GM21529 (cell line): ENCODE results near the gene NPAS3.

Experiments
- ATAC-seq: cut with Tn5 transposase; IDR thresholded peaks from one replicate; pipeline ENCODE4 v1.9.1; 2021; ENCODE audit not compliant: unreplicated experiment

Gene NPAS3

DNA sequence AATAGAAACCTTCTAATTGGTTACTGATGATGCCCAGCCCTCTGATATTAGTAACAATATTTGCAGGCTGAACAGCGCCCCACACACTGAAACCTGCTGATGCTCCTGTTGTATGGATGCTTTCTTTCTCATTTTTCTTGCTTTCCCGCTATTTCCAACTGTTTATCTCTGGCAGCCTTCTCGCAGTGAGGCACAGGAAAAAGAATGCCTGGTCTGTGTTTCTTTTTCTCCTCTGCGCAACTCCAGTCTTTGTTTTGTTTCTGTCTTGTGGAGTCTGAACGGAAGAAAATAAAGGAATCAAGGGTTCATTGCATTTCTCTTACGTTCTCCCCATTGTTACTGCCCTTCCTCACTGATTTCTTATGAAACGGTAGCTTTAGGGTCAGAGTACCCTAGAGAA lies 561.0 kb downstream of the NPAS3 start:
- no peak for ATAC-seq

DNA sequence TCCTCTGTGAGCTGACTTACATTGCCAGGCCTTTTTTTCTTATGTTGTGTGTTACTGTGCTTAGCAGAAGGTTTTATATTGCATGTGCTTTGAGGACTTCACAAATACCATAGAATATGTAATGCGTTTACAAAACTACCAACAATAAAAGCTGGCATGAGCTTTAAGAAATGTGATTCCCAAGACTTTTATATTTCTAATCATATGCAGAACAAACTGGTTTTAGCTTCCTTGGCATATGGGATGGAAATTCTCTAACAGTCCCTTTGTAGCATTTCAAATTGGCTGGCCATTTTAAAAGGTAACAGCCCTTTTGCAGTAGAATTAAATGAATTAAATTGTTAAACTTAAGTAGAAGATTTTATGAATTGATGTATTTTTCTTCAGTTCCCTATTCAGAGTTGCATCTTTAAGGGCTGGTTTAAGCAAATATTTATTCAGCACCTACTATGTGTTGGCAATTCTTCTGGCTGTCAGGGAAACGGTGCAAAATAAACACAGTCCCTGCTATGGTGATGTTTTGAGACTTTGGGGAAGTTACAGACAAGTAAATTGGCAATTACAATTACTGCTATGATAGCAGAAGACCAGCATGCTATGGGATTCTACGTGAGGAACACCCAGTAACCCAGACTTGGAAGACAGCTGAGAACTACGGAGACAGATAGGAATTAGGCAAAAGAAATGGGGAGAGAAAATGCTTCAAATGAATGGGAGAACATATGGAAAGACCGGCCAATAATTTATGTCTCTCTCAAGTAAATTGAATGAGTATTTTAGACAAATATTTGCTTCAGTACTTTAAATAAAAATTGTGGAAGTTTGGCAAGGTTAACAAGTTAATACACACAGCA lies 565.8 kb downstream of the NPAS3 start:
- no peak for ATAC-seq

DNA sequence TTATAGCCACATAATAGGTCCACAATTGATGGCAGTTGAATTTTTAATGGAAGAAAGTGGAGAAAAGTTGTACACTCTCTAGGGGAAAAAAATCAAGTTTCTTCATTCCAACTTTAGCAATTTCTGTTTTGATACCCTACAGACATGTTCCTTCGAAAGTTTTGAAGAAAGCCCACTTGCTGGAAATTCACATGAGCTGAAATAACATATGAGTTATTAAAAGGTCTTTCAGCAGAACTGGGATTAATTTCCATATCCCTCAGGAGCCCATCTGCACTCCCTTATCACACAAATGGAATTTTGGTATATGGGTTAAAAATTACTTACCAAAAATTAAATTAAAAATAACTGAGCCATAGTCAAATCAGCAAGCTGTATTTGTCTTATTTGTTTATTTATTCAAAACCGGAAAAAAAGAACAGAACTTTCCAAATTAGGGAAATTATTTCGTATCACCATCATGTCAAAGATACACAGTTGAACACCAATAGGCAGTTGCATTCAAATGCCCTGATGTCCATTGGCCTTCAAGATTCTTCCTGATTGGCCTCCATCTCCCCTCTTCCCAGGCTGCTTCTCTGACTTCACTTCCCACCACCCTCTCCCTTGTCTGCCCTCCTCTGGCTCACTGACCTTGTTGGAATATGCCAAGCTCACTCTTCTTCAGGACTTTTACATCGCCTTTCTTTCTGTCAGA lies 566.7 kb downstream of the NPAS3 start:
- no peak for ATAC-seq

DNA sequence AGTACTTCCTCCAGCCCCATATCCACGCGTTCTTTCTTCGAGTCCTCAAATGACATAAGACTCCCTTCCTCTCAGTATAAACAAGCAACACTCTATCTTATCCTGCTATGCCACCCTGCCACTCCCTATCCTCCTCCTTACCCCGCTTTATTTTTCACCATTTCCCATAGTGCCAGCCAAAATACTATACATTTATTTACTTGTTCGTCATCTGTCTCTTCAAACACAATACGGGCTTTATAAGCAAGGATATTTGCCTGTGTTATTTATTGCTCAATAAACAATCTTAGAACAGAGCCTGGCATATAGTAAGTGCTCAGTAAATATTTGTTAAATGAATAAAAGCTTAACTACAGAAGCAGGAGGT lies 567.3 kb downstream of the NPAS3 start:
- no peak for ATAC-seq

DNA sequence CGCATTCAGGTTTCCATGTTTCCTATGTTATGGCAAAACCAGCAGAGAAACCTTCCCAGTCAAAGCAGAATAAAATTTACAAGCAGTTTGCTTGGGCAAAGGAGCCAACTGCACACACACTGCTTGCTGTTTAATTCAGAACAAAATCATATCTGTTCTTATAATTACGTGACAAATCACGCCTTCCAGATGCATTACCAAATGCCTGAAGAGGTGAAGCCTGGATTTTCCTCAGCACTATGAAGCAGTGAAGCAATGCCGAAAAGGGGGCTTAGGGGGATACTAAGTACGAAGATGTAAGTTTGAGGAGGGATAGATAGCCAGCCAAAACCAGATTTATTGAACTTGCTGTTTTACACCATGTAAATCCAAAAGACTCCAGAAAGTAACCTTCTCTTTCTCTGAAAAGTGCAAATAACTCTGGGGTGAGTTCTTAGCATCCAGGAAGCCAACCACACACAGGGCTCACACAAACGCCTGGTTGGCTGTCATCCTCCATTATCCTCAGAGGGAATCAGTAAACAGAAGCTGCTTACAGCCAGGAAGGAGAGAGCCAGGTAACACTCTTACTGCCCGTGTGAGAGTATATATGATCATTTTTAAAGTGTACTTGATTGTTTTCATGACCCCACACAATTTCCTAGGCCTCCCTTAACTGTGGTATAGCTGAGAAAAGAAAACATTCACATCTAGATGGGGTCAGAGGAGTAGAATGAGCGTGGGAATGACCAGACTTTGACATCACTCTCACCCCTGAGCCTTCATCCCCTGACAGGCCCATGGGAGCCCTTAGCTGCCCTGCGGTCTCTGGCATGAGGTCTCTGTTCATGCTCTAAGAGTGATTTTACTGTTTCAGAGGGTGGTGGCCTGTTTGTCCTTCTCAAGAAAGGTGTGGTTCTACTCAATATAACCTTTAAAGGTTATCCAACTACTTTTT lies 569.7 kb downstream of the NPAS3 start:
- ATAC-seq: no peak

DNA sequence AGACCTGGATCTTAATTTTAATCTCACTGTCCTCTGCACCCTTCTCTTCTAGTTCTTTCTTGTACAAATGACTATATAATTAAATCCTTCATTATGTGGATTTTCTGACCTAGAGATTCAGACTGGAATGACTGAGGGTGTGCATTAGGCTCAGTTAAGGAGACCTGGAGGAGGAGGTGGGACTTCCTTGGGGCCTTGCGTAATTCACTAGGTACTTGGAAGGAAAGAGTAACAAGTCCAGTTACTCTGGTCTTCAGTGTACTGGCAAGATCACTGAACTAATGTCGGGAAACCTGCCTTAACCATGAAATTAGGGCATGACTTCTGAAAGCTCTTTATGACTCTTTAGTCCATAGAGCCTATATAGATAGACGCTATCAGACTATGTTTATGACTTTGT lies 570.8 kb downstream of the NPAS3 start:
- no peak for ATAC-seq

DNA sequence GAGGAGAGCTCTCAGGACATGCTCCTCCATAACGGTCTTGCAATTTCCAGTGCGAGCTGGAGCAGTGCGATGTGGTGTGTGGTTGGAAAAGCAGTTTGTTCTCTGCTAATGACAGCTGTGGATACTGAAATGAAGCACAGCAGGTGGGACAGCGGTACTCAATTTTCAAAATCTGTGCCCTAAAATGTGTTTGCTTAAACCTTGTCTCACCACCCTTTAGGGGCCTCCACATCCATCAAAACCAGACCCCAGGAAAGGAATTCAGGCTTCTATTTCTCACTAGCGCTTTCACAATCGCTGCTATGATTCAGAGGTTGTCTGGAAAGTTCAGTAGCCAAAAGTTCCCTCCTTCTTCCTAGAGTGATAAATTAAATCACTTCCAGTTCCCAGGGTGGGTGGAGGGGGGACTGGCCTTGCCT lies 571.4 kb downstream of the NPAS3 start:
- ATAC-seq: no peak

DNA sequence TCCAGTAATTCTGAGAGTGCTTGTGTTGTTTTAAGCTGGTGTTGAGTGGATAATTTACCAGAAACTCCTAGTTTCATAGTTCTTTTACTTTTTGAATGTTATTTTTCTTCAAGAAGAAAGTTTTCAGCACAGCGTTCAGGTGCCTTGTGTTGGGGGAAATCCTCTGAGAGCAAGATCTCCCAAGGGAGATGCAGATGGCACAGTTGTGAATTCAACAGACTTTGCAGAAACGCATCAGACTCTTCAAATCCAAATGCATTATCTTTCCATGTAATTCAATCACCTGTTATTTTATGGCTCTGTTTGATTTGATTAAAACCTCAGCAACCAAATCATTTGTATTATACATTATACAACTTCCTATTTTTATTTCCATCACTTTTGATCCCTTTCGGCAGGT lies 572.3 kb downstream of the NPAS3 start:
- ATAC-seq: no peak

DNA sequence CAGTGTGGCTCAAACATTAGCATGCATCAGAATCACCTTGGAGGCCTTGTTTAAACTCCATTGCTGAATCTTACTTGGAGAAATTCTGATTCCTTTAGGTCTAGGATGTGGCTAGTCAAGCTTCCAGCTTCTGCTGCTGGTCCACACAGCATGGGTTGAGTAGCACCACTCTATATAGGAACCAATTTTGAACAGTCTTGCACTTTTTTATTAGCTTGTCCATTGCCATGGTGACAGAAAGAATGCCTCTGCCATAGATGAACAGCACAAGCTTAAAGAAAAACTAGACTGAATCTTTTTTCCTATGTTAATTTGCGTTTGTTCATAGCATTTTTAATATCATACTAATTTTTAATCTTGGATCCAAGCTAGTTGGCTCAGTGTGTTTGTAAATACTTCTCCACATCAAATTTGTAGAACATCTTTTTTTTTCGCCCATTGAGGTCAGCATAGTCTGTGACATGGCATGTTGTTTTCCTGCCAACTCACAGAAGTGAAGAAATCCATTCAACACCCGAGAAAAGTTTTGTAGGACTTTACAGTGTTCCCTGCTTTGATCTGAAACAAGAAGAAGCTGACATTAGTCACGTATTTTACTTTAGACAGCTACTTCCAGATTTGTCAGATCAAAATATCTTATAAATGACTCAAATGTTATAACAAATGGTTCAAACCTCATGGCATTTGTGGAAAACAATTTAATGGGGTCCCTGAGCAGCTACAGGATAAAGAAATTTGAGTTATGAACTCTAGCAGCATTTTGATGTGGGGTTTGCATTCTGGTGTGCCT lies 573.4 kb downstream of the NPAS3 start:
- ATAC-seq: no peak

DNA sequence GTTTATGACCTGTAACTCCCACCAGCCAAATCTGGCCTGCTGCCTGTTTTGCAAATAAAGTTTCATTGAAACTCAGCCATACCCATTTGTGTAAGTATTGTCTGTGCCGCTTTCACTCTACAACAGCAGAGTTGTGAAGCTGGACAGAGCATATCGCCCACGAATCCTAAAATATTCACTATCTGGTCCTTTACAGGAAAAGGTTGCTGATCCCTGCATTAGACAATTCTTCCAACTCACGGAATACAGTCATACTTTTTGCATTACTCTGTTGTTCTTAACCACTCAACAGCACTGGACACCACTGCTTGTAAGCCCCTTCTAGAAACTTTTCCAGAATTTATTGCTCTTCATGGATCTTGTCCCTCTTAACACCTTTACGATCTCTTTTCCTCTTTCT lies 576.8 kb downstream of the NPAS3 start:
- no peak for ATAC-seq

DNA sequence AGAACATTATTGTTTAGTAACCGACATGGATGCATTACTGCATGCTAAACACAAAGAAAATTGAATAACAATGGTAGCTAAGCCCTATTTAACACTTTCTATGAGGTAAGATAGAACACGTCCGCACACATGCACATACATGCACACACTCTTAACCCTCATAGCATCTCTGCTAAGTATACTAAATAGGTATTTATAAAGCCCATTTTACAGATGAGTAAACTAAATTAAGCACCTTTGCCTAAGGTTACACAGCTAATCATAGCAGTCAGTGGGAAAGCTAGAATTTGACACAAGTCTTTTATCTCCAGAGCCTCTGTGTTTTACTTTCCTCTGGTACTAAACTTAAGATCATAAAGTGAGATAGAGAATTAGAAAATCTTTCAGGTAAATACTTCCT lies 577.2 kb downstream of the NPAS3 start:
- no peak for ATAC-seq

DNA sequence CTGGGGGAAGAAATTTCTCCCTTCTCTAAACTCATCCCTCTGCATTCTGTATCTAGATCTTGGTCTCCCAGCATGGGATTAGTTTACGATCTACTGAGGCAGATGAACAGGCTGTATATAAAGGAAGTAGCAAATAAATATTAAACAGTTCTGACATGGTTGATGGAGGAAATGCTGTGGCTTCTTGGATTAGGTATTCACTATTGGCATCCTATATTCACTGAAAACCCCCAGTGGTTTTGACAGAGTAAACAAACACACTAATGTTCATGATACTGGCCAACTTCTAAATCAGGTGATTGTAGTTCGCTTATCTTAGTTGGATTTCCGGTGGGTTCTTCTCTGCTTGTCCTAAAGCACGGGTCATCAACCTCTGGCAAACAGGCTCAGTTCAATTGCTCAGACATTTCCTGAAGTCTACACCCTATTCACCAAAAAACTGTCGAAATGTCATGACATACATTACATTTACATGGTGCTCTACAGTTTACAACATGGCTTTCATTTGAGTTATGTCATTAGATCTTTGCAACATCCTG lies 578.3 kb downstream of the NPAS3 start:
- ATAC-seq: no peak

DNA sequence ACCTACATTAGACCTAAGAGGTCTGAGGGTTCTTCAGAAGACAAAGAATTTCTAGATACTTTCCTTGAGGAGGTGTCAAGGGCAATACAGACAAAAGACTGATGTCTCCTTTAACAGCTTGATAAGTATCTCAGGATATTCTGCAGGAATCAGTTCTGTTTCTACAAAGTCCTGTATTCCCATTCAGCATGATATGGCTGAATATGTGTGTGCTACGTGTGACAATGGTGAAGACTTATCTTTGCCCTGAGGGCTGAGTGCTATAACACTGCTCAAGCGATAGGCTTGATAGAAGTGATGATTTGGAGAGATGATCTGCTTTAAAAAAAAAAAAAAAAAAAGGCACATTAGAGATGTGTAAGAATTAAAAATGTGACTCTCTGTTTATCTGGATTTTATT lies 582.5 kb downstream of the NPAS3 start:
- ATAC-seq: no peak

DNA sequence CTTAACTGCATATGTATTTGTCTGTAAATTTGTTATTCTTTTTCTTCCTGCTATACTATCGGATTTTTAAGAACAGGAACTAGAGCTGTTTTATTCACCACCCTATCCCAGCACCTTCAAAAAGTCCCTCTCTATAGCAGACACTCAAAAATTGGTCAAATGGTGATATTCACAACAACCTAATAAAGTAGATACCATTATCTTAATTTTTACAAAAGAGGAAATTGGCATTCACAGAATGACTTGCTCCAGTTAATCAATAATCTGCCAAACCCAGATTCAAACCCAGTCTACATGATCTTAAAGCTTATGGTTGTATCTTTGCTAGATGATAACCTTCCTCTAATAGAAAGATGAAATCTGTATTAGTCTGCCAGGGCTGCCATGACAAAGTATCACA lies 585.6 kb downstream of the NPAS3 start:
- no peak for ATAC-seq

DNA sequence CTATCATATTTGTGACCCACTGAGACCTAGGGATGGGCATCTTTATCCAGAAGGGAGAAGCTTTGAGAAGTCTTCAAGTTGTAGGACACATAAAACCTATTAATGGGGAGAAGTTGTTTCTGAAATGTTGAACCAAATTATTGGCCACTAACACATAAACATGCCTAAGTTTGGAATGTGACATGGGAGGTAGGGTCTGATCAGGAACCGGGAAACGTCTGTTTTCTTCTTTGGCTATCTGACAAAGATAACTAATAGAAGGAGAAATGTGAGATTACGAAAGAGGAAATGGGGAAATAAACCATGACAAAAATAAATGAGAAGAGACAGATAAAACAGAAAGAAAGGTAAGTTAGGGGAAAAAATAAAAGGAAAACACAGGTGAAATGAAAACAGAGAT lies 586.9 kb downstream of the NPAS3 start:
- ATAC-seq: no peak

DNA sequence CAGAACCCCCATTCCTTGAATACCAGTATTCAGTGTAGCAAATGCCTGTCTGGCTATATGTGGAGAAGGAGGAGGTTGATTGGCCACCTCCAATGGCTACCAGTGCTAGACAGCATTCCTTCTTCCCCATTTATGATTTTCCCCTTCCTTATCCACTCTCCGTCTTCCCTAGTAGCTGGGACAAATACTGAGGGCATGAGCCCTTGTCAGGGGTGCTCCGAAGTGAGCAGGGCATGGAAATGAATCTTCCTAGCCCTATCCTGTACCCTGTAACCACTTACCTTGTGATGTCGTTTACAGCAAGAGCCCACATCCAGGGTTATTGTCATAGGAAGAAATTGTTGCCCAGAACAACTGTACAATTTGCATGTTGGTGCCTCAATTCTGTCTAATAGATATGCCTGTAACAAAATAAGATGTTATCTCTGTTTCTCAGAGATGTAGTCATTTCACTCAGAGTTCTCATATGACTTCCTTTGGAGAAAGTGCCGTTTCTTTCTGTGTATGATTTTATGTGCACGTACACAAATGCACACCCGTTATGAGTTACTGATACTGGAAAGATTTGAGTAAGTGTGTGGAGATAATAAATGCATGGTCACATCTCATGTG lies 588.5 kb downstream of the NPAS3 start:
- no peak for ATAC-seq

DNA sequence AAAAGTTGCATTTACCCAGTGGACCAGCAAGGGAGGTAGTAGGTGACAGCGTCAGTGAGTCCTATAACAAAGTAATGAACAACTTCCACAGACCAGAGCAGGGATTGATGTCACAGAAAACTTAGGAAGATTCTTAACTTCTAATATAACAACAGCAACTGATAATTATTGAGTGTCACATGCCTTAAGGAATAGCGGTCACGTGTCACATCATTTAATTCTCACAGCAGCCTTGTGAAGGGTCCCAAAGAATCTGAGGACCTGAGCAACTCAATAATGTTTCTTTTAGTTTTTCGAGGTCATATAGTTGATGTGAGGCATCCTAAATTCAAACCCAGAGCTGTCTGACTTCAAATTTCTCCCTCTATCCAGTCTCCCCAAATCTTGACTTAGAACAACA lies 590.0 kb downstream of the NPAS3 start:
- no peak for ATAC-seq

DNA sequence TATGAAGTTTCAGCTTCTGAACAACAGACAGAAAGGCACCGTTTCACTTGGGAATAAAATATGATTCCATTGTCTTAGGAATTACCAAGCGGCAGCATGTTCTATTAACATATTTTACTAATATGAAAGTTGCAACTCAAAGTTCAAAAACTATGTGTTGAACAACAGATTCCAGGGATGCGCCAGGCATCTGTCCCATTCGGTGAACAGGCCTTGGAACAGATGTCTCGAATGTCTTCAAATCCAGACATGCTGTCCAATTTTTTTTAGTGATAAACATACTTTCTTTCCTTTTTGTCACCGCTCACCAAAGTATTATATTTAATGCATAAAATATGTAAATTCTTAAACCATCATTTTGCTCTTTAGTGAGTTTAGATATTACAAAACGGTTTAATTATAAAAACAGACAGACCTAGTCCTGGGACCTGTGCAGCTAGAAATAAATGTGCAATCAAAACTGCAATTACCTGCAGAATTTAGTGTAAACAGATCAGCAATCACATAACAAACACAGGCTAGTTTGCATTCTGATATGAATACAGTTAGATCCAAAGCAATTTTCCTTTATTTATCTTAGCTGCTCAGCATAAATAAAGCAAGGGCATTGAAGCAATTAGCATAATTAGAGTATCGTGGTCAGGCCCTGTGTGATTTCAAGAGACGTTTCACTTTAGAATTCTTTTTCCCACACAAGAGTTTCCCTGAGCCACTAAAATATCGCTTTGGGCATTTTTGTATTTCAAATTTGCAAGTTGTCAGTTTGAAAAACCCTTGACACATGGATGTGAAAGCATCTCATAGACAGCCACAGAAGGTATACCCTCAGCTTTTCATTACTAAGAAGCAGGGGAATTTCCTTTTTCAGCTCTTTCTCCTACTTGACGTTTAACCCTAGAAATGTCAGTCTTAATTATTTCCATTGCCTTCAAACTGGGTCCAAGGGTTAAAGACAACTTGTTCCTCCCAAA lies 591.4 kb downstream of the NPAS3 start:
- ATAC-seq: no peak

DNA sequence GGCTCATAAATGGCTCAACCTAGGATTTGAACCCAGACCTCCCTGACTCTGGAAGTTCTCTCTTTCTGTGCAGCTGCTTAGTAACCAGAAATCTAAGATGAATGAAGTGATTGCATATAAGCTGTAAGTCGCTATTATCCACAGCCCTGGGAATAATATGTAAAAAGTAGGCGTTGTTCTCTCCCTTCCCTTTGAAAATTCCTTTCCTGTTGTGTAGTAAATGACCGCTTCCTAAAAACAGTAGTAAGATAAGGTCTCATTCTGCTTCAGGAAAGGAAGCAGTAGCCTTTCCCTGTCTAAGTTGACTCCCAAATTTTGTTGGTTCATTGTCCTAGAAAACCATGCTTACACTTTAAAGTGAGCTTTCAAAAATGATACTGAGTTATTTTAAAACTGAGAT lies 593.9 kb downstream of the NPAS3 start:
- ATAC-seq: no peak
